ENCODE measurements around the gene ZC3H4. TPM values are rescaled to one million over a fixed set of nuclear protein-coding genes. Genes with fewer than 3 reads are reported as not detected.
A peak's percentile ranks its signal among the peaks of the same experiment; 100 is the strongest.

Gene ZC3H4
- total and polyA plus RNA-seq, 11 donors: 9.6 to 35.0 (median 22.9) TPM

DNA sequence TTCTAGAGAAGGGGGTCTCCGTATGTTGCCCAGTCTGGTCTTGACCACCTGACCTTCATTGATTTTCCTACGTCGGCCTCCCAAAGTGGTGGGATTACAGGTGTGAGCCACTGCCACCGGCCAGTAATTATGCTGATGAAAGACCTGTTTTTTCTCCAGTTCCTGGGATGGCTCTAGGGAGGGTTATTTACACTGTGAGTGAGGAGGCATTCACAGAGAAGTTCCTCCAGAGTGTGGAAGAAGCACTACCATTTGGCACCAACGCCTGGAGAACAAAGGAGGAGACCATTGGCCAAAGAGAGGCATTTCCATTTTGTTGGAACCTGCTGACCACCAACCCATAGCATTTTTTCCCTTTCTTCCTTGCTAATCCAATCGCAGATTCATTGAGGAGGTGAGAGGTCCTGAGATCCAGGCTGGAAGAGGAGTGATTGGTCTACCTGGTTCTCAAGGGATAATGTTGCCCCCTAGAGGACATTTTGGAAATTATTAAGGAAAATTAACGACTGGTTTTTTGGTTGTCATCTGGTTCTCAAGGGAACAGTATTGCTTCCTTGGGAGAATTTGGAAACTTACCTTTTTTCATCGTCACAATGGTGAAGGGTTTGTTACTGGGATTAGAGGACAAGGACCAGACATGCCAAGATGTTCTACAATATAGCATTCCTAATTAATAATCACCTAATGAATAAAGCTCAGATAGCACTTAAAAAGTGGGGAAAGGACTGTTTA is 11.5 kb upstream of the ZC3H4 start:
- H3K27me3 ChIP-seq: no peaks in the 10 kb centered on the region
- H3K4me3 ChIP-seq: no peak overlapping the region
- H3K27ac ChIP-seq: no peak overlapping the region
- no peak for TF ChIP-seq POLR2A (IDR thresholded peaks at IDR 0.05)
- TF ChIP-seq, protein P1, sequence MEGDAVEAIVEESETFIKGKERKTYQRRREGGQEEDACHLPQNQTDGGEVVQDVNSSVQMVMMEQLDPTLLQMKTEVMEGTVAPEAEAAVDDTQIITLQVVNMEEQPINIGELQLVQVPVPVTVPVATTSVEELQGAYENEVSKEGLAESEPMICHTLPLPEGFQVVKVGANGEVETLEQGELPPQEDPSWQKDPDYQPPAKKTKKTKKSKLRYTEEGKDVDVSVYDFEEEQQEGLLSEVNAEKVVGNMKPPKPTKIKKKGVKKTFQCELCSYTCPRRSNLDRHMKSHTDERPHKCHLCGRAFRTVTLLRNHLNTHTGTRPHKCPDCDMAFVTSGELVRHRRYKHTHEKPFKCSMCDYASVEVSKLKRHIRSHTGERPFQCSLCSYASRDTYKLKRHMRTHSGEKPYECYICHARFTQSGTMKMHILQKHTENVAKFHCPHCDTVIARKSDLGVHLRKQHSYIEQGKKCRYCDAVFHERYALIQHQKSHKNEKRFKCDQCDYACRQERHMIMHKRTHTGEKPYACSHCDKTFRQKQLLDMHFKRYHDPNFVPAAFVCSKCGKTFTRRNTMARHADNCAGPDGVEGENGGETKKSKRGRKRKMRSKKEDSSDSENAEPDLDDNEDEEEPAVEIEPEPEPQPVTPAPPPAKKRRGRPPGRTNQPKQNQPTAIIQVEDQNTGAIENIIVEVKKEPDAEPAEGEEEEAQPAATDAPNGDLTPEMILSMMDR (IDR thresholded peaks at IDR 0.05): peak; percentile 58 to 84 (median 73)
- peaks cover 0 to 5% (median 0%) of the 10 kb centered on the region in 12 donors for H3K4me1 ChIP-seq
- H3K36me3 ChIP-seq: no peaks in the 10 kb centered on the region
- no peak for DNase-seq
- WGBS, 4 donors: 38 to 42% (median 39%) methylated on average over 8 of the region's 8 CpGs
- no peaks in the 10 kb centered on the region for H3K9me3 ChIP-seq
- intact Hi-C loops (cut with DNase I): loop anchor here (1.0 to 10.0 kb wide), 12 partner anchors 46 to 270 kb away; partner anchors contain the start of gene AP2S1 (in 1 of the 10)
- ATAC-seq: peak; percentile 44 to 85 (median 78)

DNA sequence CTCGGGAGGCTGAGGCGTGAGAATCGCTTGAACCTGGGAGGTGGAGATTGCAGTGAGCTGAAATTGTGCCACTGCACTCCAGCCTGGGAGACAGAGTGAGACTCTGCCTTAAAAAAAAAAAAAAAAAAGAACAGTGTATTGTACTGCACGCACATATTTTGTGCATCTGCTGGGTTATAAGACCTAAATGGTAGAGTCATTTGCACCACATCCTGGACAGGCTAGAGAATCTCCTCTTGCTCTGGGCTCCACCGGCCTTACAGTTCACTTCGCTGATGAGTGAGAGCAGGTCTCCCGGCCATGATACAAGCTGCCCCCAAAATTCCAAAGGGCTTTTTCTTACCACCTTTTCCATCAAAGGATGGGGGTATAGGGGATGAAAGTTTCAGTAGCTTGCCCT is 9.8 kb upstream of the ZC3H4 start:
- WGBS, 4 donors: 88 to 91% (median 89%) methylated on average over 7 of the region's 7 CpGs
- Histone ChIP-seq H3K27me3 (no peaks in the 10 kb centered on the region), H3K36me3 (no peaks in the 10 kb centered on the region), H3K27ac (no peak overlapping the region), H3K4me3 (no peak overlapping the region), H3K4me1 (peaks cover 0 to 4% (median 0%) of the 10 kb centered on the region in 12 donors), H3K9me3 (no peaks in the 10 kb centered on the region)
- TF ChIP-seq, protein P1 (IDR thresholded peaks at IDR 0.05): no peak
- TF ChIP-seq POLR2A (IDR thresholded peaks at IDR 0.05): no peak
- intact Hi-C loops (cut with DNase I): loop anchor here in 2 of 10 donors (5.0 to 10.0 kb wide), 3 partner anchors 86 to 269 kb away; partner anchors contain the start of gene AP2S1 (in 1 of the 2)
- no peak for ATAC-seq
- DNase-seq: no peak

- Histone ChIP-seq H3K27me3 (no peaks in the 10 kb centered on the region), H3K4me3 (no peak overlapping the region), H3K4me1 (peaks cover 0 to 4% (median 0%) of the 10 kb centered on the region in 12 donors), H3K27ac (no peak overlapping the region), H3K9me3 (no peaks in the 10 kb centered on the region), H3K36me3 (no peaks in the 10 kb centered on the region)
- DNase-seq: no peak
- 78 to 81% (median 79%) methylated on average over 14 of the region's 14 CpGs for WGBS, 4 donors
- TF ChIP-seq, protein P1 (IDR thresholded peaks at IDR 0.05): no peak
- no peak for TF ChIP-seq POLR2A (IDR thresholded peaks at IDR 0.05)
- intact Hi-C loops (cut with DNase I): loop anchor here in 2 of 10 donors (5.0 to 10.0 kb wide), 3 partner anchors 85 to 268 kb away; partner anchors contain the start of gene AP2S1 (in 1 of the 2)
- peak in 1 of 4 donors; percentile 54 for ATAC-seq
Observed at GRCh38 chr19:47122359-47123335, 9.1 kb upstream of the ZC3H4 start.

Measured in heart left ventricle (tissue), 16 donors.